CD14-positive monocyte (primary cell): ENCODE measurements around the gene PNPLA7. TPM values are rescaled to one million over a fixed set of nuclear protein-coding genes. Genes with fewer than 3 reads are reported as not detected.

ENCODE experiments used
- DNase-seq, 3 donors: peaks; one replicate each; pipeline ENCODE4 v3.0.0-alpha.2; 2011 to 2022
- H2AFZ ChIP-seq: 2 replicates; pipeline ENCODE4 v1.6.0; 2012; ENCODE audit warnings: mild to moderate bottlenecking, low read depth, low read length, inconsistent platforms; ENCODE audit not compliant: insufficient read depth, poor library complexity, severe bottlenecking
- H3K27ac ChIP-seq, 2 donors: 1 replicate in 1 of 2; 2 replicates in 1 of 2; pipeline ENCODE4 v1.5.1; 2012 to 2013; ENCODE audit warnings: low read length in 2 of 2, control low read depth in 1 of 2, inconsistent platforms in 1 of 2, low read depth in 1 of 2, mild to moderate bottlenecking in 1 of 2
- H3K27me3 ChIP-seq, 2 donors: one replicate each; pipeline versions ENCODE4 v1.6.0 to v1.6.1; 2011 to 2013; ENCODE audit warnings: low read length in 2 of 2; ENCODE audit not compliant: control insufficient read depth in 2 of 2, insufficient read depth in 2 of 2
- H3K36me3 ChIP-seq, 2 donors: replicated peaks in 1 of 2; 1 replicate in 1 of 2; 2 replicates in 1 of 2; pipeline versions ENCODE4 v1.5.1 to v1.6.1; 2012 to 2013; ENCODE audit warnings: low read length in 2 of 2, control low read depth in 1 of 2, inconsistent platforms in 1 of 2, mild to moderate bottlenecking in 1 of 2; ENCODE audit not compliant: insufficient read depth in 2 of 2, control insufficient read depth in 1 of 2
- H3K4me1 ChIP-seq, 2 donors: 1 replicate in 1 of 2; 2 replicates in 1 of 2; pipeline versions ENCODE4 v1.5.1 to v1.6.1; 2012 to 2013; ENCODE audit warnings: low read length in 2 of 2, control low read depth in 1 of 2, inconsistent platforms in 1 of 2, mild to moderate bottlenecking in 1 of 2, moderate library complexity in 1 of 2; ENCODE audit not compliant: insufficient read depth in 2 of 2, control insufficient read depth in 1 of 2
- H3K4me2 ChIP-seq: replicated peaks from 2 replicates; pipeline ENCODE3; 2012; ENCODE audit warnings: low read length, moderate library complexity, mild to moderate bottlenecking; ENCODE audit not compliant: poor library complexity, severe bottlenecking; ENCODE audit errors: extremely low read depth
- H3K4me3 ChIP-seq, 3 experiments: fragments of 200-600 bp in 1 of 3; sonication (generic) in 1 of 3; replicated peaks in 1 of 3; 1 replicate in 2 of 3; 2 replicates in 1 of 3; pipeline ENCODE4 v1.5.1; 2011 to 2013; ENCODE audit warnings: low read length in 3 of 3, mild to moderate bottlenecking in 3 of 3, control low read depth in 2 of 3, low read depth in 2 of 3, inconsistent platforms in 1 of 3, moderate library complexity in 1 of 3
- H3K79me2 ChIP-seq: 2 replicates; pipeline ENCODE4 v1.6.0; 2012; ENCODE audit warnings: mild to moderate bottlenecking, control low read depth, inconsistent platforms, low read length, moderate library complexity; ENCODE audit not compliant: insufficient read depth
- H3K9ac ChIP-seq: 2 replicates; pipeline ENCODE4 v1.6.0; 2017; ENCODE audit warnings: low read length, mild to moderate bottlenecking; ENCODE audit not compliant: insufficient read depth, poor library complexity, severe bottlenecking
- H3K9me3 ChIP-seq, 2 donors: replicated peaks in 1 of 2; 1 replicate in 1 of 2; 2 replicates in 1 of 2; pipeline versions ENCODE4 v1.5.1 to v1.6.1; 2012 to 2013; ENCODE audit warnings: low read length in 2 of 2, control low read depth in 1 of 2; ENCODE audit not compliant: control insufficient read depth in 1 of 2, insufficient read depth in 1 of 2
- H4K20me1 ChIP-seq: 2 replicates; pipeline ENCODE4 v1.6.0; 2012; ENCODE audit warnings: mild to moderate bottlenecking, low read length, control low read depth, moderate library complexity; ENCODE audit not compliant: insufficient read depth
- H3K27ac Mint-ChIP-seq, 7 donors: one replicate each; pipeline ENCODE4 v1.8.0; 2020; ENCODE audit warnings: mild to moderate bottlenecking in 7 of 7, mixed read lengths in 7 of 7, moderate library complexity in 6 of 7, inconsistent platforms in 2 of 7
- H3K27me3 Mint-ChIP-seq, 3 donors: one replicate each; pipeline ENCODE4 v1.8.0; 2021 to 2022; ENCODE audit warnings: low read depth in 3 of 3, mild to moderate bottlenecking in 3 of 3, mixed read lengths in 3 of 3, moderate library complexity in 3 of 3, inconsistent platforms in 1 of 3
- H3K36me3 Mint-ChIP-seq, 2 donors: one replicate each; pipeline ENCODE4 v1.8.0; 2020; ENCODE audit warnings: mixed read lengths in 2 of 2, inconsistent platforms in 1 of 2, mild to moderate bottlenecking in 1 of 2
- H3K4me1 Mint-ChIP-seq: one replicate; pipeline ENCODE4 v1.8.0; 2020; ENCODE audit warnings: mild to moderate bottlenecking, mixed read lengths
- H3K4me3 Mint-ChIP-seq, 2 donors: one replicate each; pipeline ENCODE4 v1.8.0; 2020; ENCODE audit warnings: mild to moderate bottlenecking in 2 of 2, mixed read lengths in 2 of 2, moderate library complexity in 1 of 2
- H3K9me3 Mint-ChIP-seq, 7 donors: one replicate each; pipeline ENCODE4 v1.8.0; 2020 to 2022; ENCODE audit warnings: mixed read lengths in 7 of 7, mild to moderate bottlenecking in 6 of 7, moderate library complexity in 6 of 7, inconsistent platforms in 2 of 7
- WGBS: methylation state at CpG from one replicate; pipeline ENCODE4 v1.1.5; 2013; ENCODE audit warnings: missing lambda C conversion rate; ENCODE audit not compliant: insufficient coverage; 5-methylcytosine and 5-hydroxymethylcytosine counted together
- intact Hi-C, 2 donors: fragments of 100-400 bp; cut with micrococcal nuclease; formaldehyde crosslinking; loops; one replicate each; pipeline versions ENCODE4 v1.15.0 to v1.15.1; 2023
- polyA plus RNA-seq, 3 donors: library from polyadenylated mRNA; depleted of rRNA in 1 of 3; unstranded in 2 of 3; stranded (reverse) in 1 of 3; fragments of 300-500 nt in 2 of 3; fragments of >200 nt in 1 of 3; fragmentation: Illumina TruSeq in 2 of 3; gene quantifications; 1 replicate in 2 of 3; 2 replicates in 1 of 3; pipeline ENCODE4 v1.2.3, GENCODE V29; 2012 to 2021
- TF ChIP-seq, protein P1 (sequence below): fragments of 200-600 bp; IDR thresholded peaks from one replicate; pipeline ENCODE4 v1.8.0; 2022; ENCODE audit warnings: antibody characterized with exemption, mild to moderate bottlenecking

PNPLA7 gene
- polyA plus RNA-seq, 3 donors = 0.10 to 1.1 (median 0.14) TPM

DNA sequence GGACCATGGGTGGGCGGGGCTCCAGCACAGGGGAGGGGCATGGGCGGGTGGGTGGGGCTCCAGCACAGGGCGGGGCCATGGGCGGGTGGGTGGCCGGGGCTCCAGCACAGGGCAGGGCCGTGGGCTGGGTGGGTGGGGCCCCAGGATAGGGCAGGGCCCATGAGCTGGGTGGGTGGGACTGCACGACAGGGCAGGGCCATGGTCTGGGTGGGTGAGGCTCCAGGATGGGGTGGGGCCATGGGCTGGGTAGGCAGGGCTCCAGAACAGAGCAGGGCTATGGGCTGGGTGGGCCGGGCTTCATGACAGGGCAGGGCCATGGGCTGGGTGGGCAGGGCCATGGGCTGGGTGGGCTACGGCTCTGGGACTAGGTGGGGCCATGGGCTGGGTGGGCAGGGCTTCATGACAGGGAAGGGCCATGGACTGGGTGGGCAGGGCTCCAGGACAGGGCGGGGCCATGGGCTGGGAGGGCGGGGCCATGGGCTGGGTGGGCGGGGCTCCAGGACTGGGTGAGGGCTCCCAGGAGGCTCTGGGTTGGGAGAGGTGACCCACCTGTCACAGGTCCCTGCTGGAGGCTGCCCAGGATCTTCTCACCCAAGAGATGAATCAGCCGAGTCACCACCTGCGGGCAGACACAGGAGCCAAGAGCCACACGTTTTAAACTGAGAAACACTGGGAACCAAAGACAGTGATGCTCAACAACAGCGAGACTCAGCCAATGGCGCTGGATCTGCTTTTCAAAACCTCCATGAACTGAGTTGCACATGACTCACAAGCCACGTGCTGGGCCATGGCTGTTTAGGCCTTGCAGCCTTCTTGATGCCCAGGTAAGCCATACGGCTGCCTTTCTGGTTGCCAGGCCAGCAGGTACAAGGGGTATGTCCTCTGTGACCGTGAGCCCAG is 57.5 kb downstream of the PNPLA7 start:
- Histone ChIP-seq H3K9ac (no peak overlapping the region), H3K9me3 (no peaks in the 10 kb centered on the region), H3K4me2 (no peak overlapping the region), H3K36me3 (no peaks in the 10 kb centered on the region), H2AFZ (no peak overlapping the region), H3K79me2 (no peaks in the 10 kb centered on the region), H3K27me3 (no peaks in the 10 kb centered on the region), H3K27ac (peak overlapping the region in 1 of 2 donors; percentile 51), H3K4me3 (no peak overlapping the region), H4K20me1 (no peaks in the 10 kb centered on the region), H3K4me1 (peaks cover 14 to 17% of the 10 kb centered on the region in 2 donors)
- Mint-ChIP-seq H3K9me3 (peaks cover 0 to 4% (median 1%) of the 10 kb centered on the region in 7 donors), H3K27me3 (peaks cover 1 to 9% (median 4%) of the 10 kb centered on the region in 3 donors), H3K27ac (no peak overlapping the region), H3K36me3 (no peaks in the 10 kb centered on the region), H3K4me3 (no peak overlapping the region), H3K4me1 (peaks cover 12% of the 10 kb centered on the region)
- TF ChIP-seq, protein P1, sequence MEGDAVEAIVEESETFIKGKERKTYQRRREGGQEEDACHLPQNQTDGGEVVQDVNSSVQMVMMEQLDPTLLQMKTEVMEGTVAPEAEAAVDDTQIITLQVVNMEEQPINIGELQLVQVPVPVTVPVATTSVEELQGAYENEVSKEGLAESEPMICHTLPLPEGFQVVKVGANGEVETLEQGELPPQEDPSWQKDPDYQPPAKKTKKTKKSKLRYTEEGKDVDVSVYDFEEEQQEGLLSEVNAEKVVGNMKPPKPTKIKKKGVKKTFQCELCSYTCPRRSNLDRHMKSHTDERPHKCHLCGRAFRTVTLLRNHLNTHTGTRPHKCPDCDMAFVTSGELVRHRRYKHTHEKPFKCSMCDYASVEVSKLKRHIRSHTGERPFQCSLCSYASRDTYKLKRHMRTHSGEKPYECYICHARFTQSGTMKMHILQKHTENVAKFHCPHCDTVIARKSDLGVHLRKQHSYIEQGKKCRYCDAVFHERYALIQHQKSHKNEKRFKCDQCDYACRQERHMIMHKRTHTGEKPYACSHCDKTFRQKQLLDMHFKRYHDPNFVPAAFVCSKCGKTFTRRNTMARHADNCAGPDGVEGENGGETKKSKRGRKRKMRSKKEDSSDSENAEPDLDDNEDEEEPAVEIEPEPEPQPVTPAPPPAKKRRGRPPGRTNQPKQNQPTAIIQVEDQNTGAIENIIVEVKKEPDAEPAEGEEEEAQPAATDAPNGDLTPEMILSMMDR = no peak
- intact Hi-C loops = no loop called here
- no peak for DNase-seq
- WGBS = 93% methylated on average over 10 of the region's 20 CpGs

DNA sequence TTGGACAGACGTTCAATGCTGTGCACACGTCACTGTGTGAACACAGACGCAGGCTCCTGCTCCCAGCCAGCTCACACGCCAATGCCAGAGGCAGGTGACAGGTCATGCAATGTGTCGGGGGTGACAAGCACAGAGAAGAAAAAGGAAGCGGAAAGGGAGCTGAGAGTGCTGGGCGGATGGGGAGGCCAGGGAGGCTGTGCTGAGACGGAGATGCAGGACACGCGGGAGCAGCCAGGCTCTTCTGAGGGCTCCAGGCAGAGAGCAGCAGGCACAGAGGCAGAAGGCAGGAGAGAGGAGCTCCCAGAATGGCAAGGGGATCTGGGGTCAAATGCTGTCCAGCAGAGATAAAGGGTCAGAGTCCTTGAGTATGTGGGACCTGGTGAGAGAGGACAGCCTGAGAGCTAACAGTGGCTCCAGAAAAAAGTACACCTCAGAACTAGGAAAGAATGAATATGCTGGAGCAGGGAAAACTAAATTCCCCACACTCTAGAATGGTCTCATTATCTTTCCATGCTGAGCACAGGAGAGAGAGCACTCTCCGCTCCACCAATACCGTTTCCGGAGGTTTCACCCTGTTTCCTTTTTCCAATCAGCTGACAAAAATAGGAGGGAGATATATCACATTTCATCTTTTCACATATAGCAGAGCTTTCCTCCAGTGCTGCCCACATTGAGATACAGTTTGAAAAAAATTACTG is 58.3 kb downstream of the PNPLA7 start:
- Histone ChIP-seq H3K36me3 (no peaks in the 10 kb centered on the region), H3K27ac (no peak overlapping the region), H3K4me1 (peaks cover 14 to 17% of the 10 kb centered on the region in 2 donors), H3K27me3 (no peaks in the 10 kb centered on the region), H3K9me3 (no peaks in the 10 kb centered on the region), H3K9ac (no peak overlapping the region), H2AFZ (no peak overlapping the region), H3K4me3 (no peak overlapping the region), H4K20me1 (no peaks in the 10 kb centered on the region), H3K79me2 (no peaks in the 10 kb centered on the region), H3K4me2 (no peak overlapping the region)
- Mint-ChIP-seq H3K27ac (peak overlapping the region in 1 of 7 donors; percentile 31), H3K4me1 (peaks cover 12% of the 10 kb centered on the region), H3K4me3 (no peak overlapping the region), H3K36me3 (no peaks in the 10 kb centered on the region), H3K9me3 (peaks cover 0 to 4% (median 0%) of the 10 kb centered on the region in 7 donors), H3K27me3 (peaks cover 1 to 9% (median 4%) of the 10 kb centered on the region in 3 donors)
- intact Hi-C loops = no loop called here
- no peak for DNase-seq
- TF ChIP-seq, protein P1 = no peak
- 97% methylated on average over 10 of the region's 13 CpGs for WGBS
